Stimulated activated memory B cell treated with anti-CD40 and anti-IgM and Interleukin-4, amounts not matched to agents 10 μg/mL and 1 μg/mL and 100 μg/mL, for 72 hours (primary cell): ENCODE results near the gene ERC2.

Experiments
- ATAC-seq: fragments of 150-1000 bp; cut with Tn5 transposase; 2 replicates; pipeline ENCODE4 v1.10.0; 2021
- H3K27ac Mint-ChIP-seq: one replicate; pipeline ENCODE4 v1.8.0; 2022; ENCODE audit warnings: mild to moderate bottlenecking, mixed read lengths
- H3K27me3 Mint-ChIP-seq: one replicate; pipeline ENCODE4 v1.8.0; 2022; ENCODE audit warnings: mixed read lengths
- H3K36me3 Mint-ChIP-seq: one replicate; pipeline ENCODE4 v1.8.0; 2022; ENCODE audit warnings: mixed read lengths
- H3K4me1 Mint-ChIP-seq: one replicate; pipeline ENCODE4 v1.8.0; 2022; ENCODE audit warnings: mixed read lengths
- H3K4me3 Mint-ChIP-seq: one replicate; pipeline ENCODE4 v1.8.0; 2022; ENCODE audit warnings: mild to moderate bottlenecking, moderate library complexity, mixed read lengths
- H3K9me3 Mint-ChIP-seq: one replicate; pipeline ENCODE4 v1.8.0; 2022; ENCODE audit warnings: mixed read lengths

ERC2 gene

GRCh38 chr3:55659701-55660100 lies 808.6 kb downstream of the ERC2 start:
- no peak for ATAC-seq
- Mint-ChIP-seq H3K36me3 (no peaks in the 10 kb centered on the region), H3K9me3 (no peaks in the 10 kb centered on the region), H3K27me3 (no peaks in the 10 kb centered on the region), H3K4me3 (no peak overlapping the region), H3K4me1 (no peaks in the 10 kb centered on the region), H3K27ac (no peak overlapping the region)

- no peak overlapping the region for H3K27ac Mint-ChIP-seq
- no peaks in the 10 kb centered on the region for H3K9me3 Mint-ChIP-seq
- no peaks in the 10 kb centered on the region for H3K27me3 Mint-ChIP-seq
- no peaks in the 10 kb centered on the region for H3K36me3 Mint-ChIP-seq
- H3K4me1 Mint-ChIP-seq, result no peaks in the 10 kb centered on the region
- no peak overlapping the region for H3K4me3 Mint-ChIP-seq
- no peak for ATAC-seq
These were observed 809.3 kb downstream of the ERC2 start for GRCh38 chr3:55658690-55659562.

DNA sequence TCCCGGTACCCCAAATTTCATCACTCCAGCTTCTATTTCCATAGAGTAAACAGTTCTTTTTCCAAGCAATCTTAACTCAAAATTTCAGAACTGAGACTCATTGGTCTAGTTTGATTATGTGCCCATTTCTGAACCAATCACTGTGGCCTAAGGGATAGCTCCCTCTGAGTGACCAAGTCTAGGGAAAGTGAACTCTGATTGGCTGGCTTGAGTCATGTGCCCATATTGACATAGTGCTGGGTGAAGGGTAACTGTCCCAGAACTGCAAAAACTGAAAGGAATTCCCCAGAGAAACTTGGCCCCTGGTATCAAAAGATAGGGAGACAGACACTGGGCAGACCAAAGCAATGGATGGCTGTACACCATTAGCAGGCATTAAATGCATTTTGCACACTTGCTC lies 810.0 kb downstream of the ERC2 start:
- H3K4me1 Mint-ChIP-seq, result no peaks in the 10 kb centered on the region
- no peak for ATAC-seq
- no peaks in the 10 kb centered on the region for H3K27me3 Mint-ChIP-seq
- no peaks in the 10 kb centered on the region for H3K9me3 Mint-ChIP-seq
- H3K27ac Mint-ChIP-seq, result no peak overlapping the region
- H3K4me3 Mint-ChIP-seq, result no peak overlapping the region
- no peaks in the 10 kb centered on the region for H3K36me3 Mint-ChIP-seq

GRCh38 chr3:55655544-55655943 lies 812.7 kb downstream of the ERC2 start:
- H3K27me3 Mint-ChIP-seq, result no peaks in the 10 kb centered on the region
- no peak overlapping the region for H3K4me3 Mint-ChIP-seq
- H3K36me3 Mint-ChIP-seq, result no peaks in the 10 kb centered on the region
- H3K9me3 Mint-ChIP-seq, result no peaks in the 10 kb centered on the region
- no peak for ATAC-seq
- no peaks in the 10 kb centered on the region for H3K4me1 Mint-ChIP-seq
- no peak overlapping the region for H3K27ac Mint-ChIP-seq

DNA sequence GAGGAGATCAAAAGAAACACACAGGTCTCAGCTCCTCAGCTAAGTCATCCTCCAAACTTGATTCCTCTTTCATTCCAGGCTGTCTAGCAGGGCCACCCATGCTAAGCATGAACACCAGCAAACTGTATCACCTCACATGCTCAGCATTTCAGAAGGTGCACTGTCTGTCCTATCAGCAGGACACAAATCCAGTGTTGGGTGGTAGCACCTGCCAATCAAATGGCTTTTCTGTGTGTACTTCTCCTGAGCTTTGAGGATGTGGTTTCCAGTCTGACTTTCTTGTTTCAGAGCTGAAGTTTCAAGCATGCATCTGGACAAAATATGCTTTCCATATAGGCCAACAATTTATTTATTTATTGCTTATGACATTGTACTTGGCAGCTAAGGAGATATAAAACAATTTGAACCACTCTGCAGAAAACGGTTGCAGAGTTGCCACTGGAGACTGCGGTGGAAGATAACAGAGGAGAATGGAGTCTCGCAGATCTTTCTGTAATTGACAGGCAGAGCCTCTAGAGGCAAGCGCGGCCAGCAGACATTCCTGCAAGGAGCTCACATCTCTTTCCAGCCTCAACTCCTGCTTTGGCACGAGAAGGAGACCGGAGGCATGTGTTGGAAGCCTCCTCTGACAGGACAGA lies 814.0 kb downstream of the ERC2 start:
- Mint-ChIP-seq H3K9me3 (no peaks in the 10 kb centered on the region), H3K27me3 (no peaks in the 10 kb centered on the region), H3K4me3 (no peak overlapping the region), H3K36me3 (no peaks in the 10 kb centered on the region), H3K4me1 (no peaks in the 10 kb centered on the region), H3K27ac (no peak overlapping the region)
- ATAC-seq, result no peak

- no peaks in the 10 kb centered on the region for H3K27me3 Mint-ChIP-seq
- no peak for ATAC-seq
- no peaks in the 10 kb centered on the region for H3K4me1 Mint-ChIP-seq
- H3K4me3 Mint-ChIP-seq, result no peak overlapping the region
- H3K9me3 Mint-ChIP-seq, result no peaks in the 10 kb centered on the region
- no peaks in the 10 kb centered on the region for H3K36me3 Mint-ChIP-seq
- H3K27ac Mint-ChIP-seq, result no peak overlapping the region
These were observed 817.3 kb downstream of the ERC2 start for GRCh38 chr3:55651011-55651410.

DNA sequence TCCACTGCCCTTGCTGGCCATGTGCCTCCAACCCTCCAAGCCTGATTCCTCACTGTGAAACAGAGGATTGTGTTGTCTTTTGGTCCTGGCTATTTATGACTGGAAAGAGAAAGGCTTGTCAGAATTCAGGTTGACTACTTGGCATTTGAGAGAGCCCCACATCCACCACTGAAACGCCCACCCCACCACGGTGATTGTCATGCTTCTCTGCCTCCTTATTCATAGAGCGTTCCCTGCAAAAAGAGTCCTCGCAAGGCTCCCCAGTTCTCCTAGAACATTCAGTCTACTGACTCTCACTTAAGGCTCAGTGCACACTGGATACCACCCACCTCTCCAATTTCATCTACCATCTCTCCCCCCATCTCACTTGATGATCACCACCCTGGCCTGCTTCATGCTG lies 818.3 kb downstream of the ERC2 start:
- Mint-ChIP-seq H3K27ac (no peak overlapping the region), H3K36me3 (no peaks in the 10 kb centered on the region), H3K4me1 (no peaks in the 10 kb centered on the region), H3K9me3 (no peaks in the 10 kb centered on the region), H3K4me3 (no peak overlapping the region), H3K27me3 (no peaks in the 10 kb centered on the region)
- no peak for ATAC-seq

GRCh38 chr3:55649554-55649953 lies 818.7 kb downstream of the ERC2 start:
- Mint-ChIP-seq H3K36me3 (no peaks in the 10 kb centered on the region), H3K4me1 (no peaks in the 10 kb centered on the region), H3K27me3 (no peaks in the 10 kb centered on the region), H3K4me3 (no peak overlapping the region), H3K9me3 (no peaks in the 10 kb centered on the region), H3K27ac (no peak overlapping the region)
- no peak for ATAC-seq

DNA sequence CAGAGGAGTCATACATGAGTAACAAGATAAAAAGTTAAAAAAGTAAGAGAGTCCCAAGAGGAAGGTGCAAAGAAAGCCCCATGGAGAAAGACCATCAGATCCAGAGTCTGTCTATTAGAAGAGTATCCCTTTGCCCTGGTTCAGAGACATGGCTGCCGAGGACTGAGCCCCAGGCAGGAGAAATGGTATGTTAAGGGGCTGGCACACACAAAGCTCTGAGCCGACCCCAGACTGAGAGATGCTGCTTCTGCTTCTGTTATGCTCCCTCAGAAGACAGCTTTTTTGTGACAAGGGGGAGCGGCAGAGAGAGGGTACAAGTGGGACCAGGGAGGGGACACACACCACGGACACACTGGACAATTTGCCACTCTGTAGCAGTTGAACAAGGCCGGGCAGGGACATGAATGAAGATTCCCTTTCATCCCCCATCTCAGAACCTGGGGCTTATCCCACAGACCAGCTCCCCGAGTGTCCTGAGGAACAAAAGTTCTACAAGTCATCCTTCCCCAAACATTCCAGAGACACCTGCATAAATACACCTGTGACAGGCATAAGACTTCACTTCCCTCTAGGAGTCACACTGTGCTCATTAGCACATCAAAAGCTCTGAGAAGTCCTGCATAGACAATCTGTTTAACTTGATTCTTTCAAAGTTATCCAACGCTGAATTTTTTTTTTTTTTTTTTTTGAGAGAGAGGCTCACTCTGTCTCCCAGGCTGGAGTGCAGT lies 819.5 kb downstream of the ERC2 start:
- no peak overlapping the region for H3K4me3 Mint-ChIP-seq
- H3K27ac Mint-ChIP-seq, result no peak overlapping the region
- H3K4me1 Mint-ChIP-seq, result no peaks in the 10 kb centered on the region

GRCh38 chr3:55647670-55648069 lies 820.6 kb downstream of the ERC2 start:
- ATAC-seq, result no peak
- Mint-ChIP-seq H3K27me3 (no peaks in the 10 kb centered on the region), H3K4me1 (no peaks in the 10 kb centered on the region), H3K4me3 (no peak overlapping the region), H3K9me3 (no peaks in the 10 kb centered on the region), H3K36me3 (no peaks in the 10 kb centered on the region), H3K27ac (no peak overlapping the region)

More for the DNA sequence above, 819.5 kb downstream of the ERC2 start:
- Mint-ChIP-seq H3K9me3 (no peaks in the 10 kb centered on the region), H3K36me3 (no peaks in the 10 kb centered on the region), H3K27me3 (no peaks in the 10 kb centered on the region)
- no peak for ATAC-seq

- ATAC-seq, result no peak
- no peaks in the 10 kb centered on the region for H3K27me3 Mint-ChIP-seq
- no peak overlapping the region for H3K4me3 Mint-ChIP-seq
- H3K36me3 Mint-ChIP-seq, result no peaks in the 10 kb centered on the region
- no peak overlapping the region for H3K27ac Mint-ChIP-seq
- H3K9me3 Mint-ChIP-seq, result no peaks in the 10 kb centered on the region
- no peaks in the 10 kb centered on the region for H3K4me1 Mint-ChIP-seq
These were observed 821.2 kb downstream of the ERC2 start for GRCh38 chr3:55647063-55647462.

GRCh38 chr3:55646121-55646520 lies 822.1 kb downstream of the ERC2 start:
- Mint-ChIP-seq H3K27me3 (no peaks in the 10 kb centered on the region), H3K4me3 (no peak overlapping the region), H3K36me3 (no peaks in the 10 kb centered on the region), H3K9me3 (no peaks in the 10 kb centered on the region), H3K4me1 (no peaks in the 10 kb centered on the region), H3K27ac (no peak overlapping the region)
- ATAC-seq, result no peak

DNA sequence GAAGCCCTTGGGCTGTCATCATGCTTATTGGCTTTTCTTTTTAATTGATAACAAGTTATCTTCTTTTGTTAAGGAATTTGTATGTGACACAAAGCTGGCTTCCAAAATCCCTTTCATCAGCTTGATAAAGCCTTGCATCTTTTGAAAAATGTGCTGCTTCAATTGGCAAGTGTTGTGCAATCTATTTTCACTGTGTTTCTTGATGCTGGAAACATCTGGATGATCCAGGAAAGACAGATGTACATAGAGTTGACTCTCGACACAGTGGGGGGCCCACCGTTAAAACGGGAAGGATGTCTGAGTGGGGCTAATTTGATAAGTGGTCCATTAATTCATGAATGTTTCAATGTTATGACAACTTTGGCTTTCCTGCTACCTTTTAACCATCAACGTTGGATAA lies 822.8 kb downstream of the ERC2 start:
- H3K4me1 Mint-ChIP-seq, result no peaks in the 10 kb centered on the region
- H3K9me3 Mint-ChIP-seq, result no peaks in the 10 kb centered on the region
- H3K36me3 Mint-ChIP-seq, result no peaks in the 10 kb centered on the region
- H3K27me3 Mint-ChIP-seq, result no peaks in the 10 kb centered on the region
- ATAC-seq, result no peak
- no peak overlapping the region for H3K27ac Mint-ChIP-seq
- H3K4me3 Mint-ChIP-seq, result no peak overlapping the region

DNA sequence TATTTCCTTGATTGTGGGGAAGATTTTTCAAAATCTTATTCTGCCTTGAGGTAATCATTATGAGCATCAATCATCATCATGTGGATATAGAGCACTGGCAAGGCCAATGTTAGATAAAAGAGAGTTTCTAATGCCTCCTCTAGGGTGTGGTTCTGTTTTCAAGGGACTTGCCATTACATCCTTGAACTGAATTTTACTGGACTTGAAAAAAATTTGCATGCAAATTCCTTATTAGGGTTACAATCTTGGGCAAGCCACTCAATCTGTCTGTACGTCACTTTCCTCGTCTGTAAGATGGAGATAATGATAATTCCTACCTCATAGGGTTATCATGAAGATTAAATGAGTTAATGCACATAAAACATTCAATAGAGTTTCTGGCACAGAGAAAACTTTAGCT lies 825.0 kb downstream of the ERC2 start:
- H3K27me3 Mint-ChIP-seq, result no peaks in the 10 kb centered on the region

GRCh38 chr3:55641964-55642363 lies 826.3 kb downstream of the ERC2 start:
- no peaks in the 10 kb centered on the region for H3K27me3 Mint-ChIP-seq
- H3K9me3 Mint-ChIP-seq, result no peaks in the 10 kb centered on the region
- no peak overlapping the region for H3K4me3 Mint-ChIP-seq
- H3K4me1 Mint-ChIP-seq, result no peaks in the 10 kb centered on the region
- H3K36me3 Mint-ChIP-seq, result no peaks in the 10 kb centered on the region
- no peak overlapping the region for H3K27ac Mint-ChIP-seq
- ATAC-seq, result no peak

More for the DNA sequence above, 825.0 kb downstream of the ERC2 start:
- no peaks in the 10 kb centered on the region for H3K36me3 Mint-ChIP-seq
- no peak overlapping the region for H3K4me3 Mint-ChIP-seq
- no peaks in the 10 kb centered on the region for H3K9me3 Mint-ChIP-seq
- H3K4me1 Mint-ChIP-seq, result no peaks in the 10 kb centered on the region
- ATAC-seq, result no peak
- no peak overlapping the region for H3K27ac Mint-ChIP-seq
